K562 (cell line): ENCODE measurements around the gene TNFRSF18. TPM values are rescaled to one million over a fixed set of nuclear protein-coding genes. Genes with fewer than 3 reads are reported as not detected.

ENCODE experiments used
- CHD2 ChIP-seq: IDR thresholded peaks from 2 replicates; pipeline ENCODE4 v1.6.1; 2011; ENCODE audit warnings: low read depth, low read length
- ETV5 ChIP-seq: sonication (generic); formaldehyde crosslinking; IDR thresholded peaks from 2 replicates; pipeline ENCODE4 v1.4.0; 2020; ENCODE audit warnings: low read depth, mild to moderate bottlenecking, missing genetic modification reagents
- HDAC8 ChIP-seq: fragments of 450-650 bp; IDR thresholded peaks from 2 replicates; pipeline ENCODE4 v1.6.1; 2016; ENCODE audit warnings: mild to moderate bottlenecking, missing genetic modification characterization, moderate library complexity, missing compliant biosample characterization
- IRF2 ChIP-seq: sonication (generic); formaldehyde crosslinking; IDR thresholded peaks from 2 replicates; pipeline ENCODE4 v1.8.1; 2022; ENCODE audit warnings: mild to moderate bottlenecking, missing genetic modification reagents
- MAFK ChIP-seq: IDR thresholded peaks from 2 replicates; pipeline ENCODE4 v1.6.1; 2011; ENCODE audit warnings: low read length, improper control_type of control experiment
- MECOM ChIP-seq: fragments of 250-450 bp; sonication (Bioruptor Pico); IDR thresholded peaks from 2 replicates; pipeline ENCODE4 v1.8.0; 2022; ENCODE audit warnings: inconsistent platforms
- POLR2B ChIP-seq: fragments of 450-650 bp; IDR thresholded peaks from 2 replicates; pipeline ENCODE4 v1.6.1; 2018; ENCODE audit warnings: low read depth; ENCODE audit not compliant: partially characterized antibody
- RBFOX2 ChIP-seq: fragments of 200-400 bp; formaldehyde crosslinking; IDR thresholded peaks from 2 replicates; pipeline ENCODE4 v1.6.1; 2017; ENCODE audit warnings: low read depth, mild to moderate bottlenecking, low read length, moderate library complexity
- RBM14 ChIP-seq: fragments of 200-400 bp; formaldehyde crosslinking; IDR thresholded peaks from 2 replicates; pipeline ENCODE4 v1.6.1; 2018; ENCODE audit warnings: low read depth, mild to moderate bottlenecking, low read length, moderate library complexity, borderline replicate concordance; ENCODE audit not compliant: insufficient read depth
- RBM22 ChIP-seq: fragments of 200-400 bp; formaldehyde crosslinking; IDR thresholded peaks from 2 replicates; pipeline ENCODE4 v1.6.1; 2018; ENCODE audit warnings: low read length, low read depth; ENCODE audit not compliant: poor library complexity, severe bottlenecking
- SIX5 ChIP-seq, 2 experiments: IDR thresholded peaks; 2 replicates each; pipeline ENCODE4 v1.6.1; 2011; ENCODE audit warnings: low read length in 2 of 2, borderline replicate concordance in 1 of 2, low read depth in 1 of 2, mild to moderate bottlenecking in 1 of 2, moderate library complexity in 1 of 2; ENCODE audit not compliant: insufficient read depth in 1 of 2
- TARDBP ChIP-seq: fragments of 450-650 bp; IDR thresholded peaks from 2 replicates; pipeline ENCODE4 v1.6.1; 2016
- YY1 ChIP-seq, 3 experiments: IDR thresholded peaks; 2 replicates each; pipeline ENCODE4 v1.6.1; 2011; ENCODE audit warnings: low read length in 2 of 3, mild to moderate bottlenecking in 2 of 3, moderate library complexity in 2 of 3, borderline replicate concordance in 1 of 3, control low read depth in 1 of 3, low read depth in 1 of 3; ENCODE audit not compliant: insufficient read depth in 3 of 3, insufficient replicate concordance in 2 of 3, control insufficient read depth in 1 of 3, insufficient read length in 1 of 3; ENCODE audit errors: extremely low read depth in 1 of 3
- ZFP30 ChIP-seq: fragments of 250-450 bp; sonication (Bioruptor Pico); IDR thresholded peaks from 2 replicates; pipeline ENCODE4 v1.8.0; 2022; ENCODE audit warnings: moderate library complexity, mild to moderate bottlenecking, inconsistent platforms, borderline replicate concordance
- ZNF431 ChIP-seq: sonication (generic); formaldehyde crosslinking; IDR thresholded peaks from 2 replicates; pipeline ENCODE4 v1.8.0; 2022; ENCODE audit warnings: mild to moderate bottlenecking, missing genetic modification reagents
- ZNF444 ChIP-seq: fragments of 250-450 bp; sonication (Bioruptor Pico); IDR thresholded peaks from 2 replicates; pipeline ENCODE4 v1.4.0; 2020; ENCODE audit warnings: mild to moderate bottlenecking, moderate library complexity
- ZNF586 ChIP-seq: fragments of 450-650 bp; formaldehyde crosslinking; conservative IDR thresholded peaks from 2 replicates; pipeline ENCODE4 v1.4.0; 2020; ENCODE audit warnings: mild to moderate bottlenecking, moderate library complexity
- ZNF764 ChIP-seq: fragments of 250-450 bp; sonication (Bioruptor Pico); IDR thresholded peaks from 2 replicates; pipeline ENCODE4 v1.4.0; 2020; ENCODE audit warnings: low read depth, mild to moderate bottlenecking, moderate library complexity
- ZNF77 ChIP-seq: fragments of 250-450 bp; sonication (Bioruptor Pico); IDR thresholded peaks from 2 replicates; pipeline ENCODE4 v1.5.0; 2020
- polyA plus RNA-seq, 8 experiments: library from polyadenylated mRNA; depleted of rRNA in 4 of 8; stranded (reverse) in 5 of 8; unstranded in 3 of 8; fragments of >200 nt; fragmentation: Nextera tagmentation in 2 of 8; fragmentation: Illumina TruSeq in 1 of 8; extraction: Ambion mirVana in 2 of 8; extraction: Trizol in 1 of 8; gene quantifications; 2 replicates each; pipeline versions ENCODE4 v1.2.1 to v1.2.3, GENCODE V29; 2011 to 2014; ENCODE audit warnings: inconsistent platforms in 1 of 8, missing spikeins in 1 of 8
- total RNA-seq, 7 experiments: library from RNA; depleted of rRNA in 6 of 7; stranded (reverse); fragments of >200 nt in 6 of 7; fragmentation: Illumina TruSeq in 2 of 7; extraction: Trizol in 2 of 7; gene quantifications; 2 replicates each; pipeline versions ENCODE4 v1.2.1 to v1.2.3, GENCODE V29; 2011 to 2021; ENCODE audit warnings: low replicate concordance in 1 of 7
- TF ChIP-seq, protein P1 (sequence below): fragments of 450-650 bp; IDR thresholded peaks from 2 replicates; pipeline ENCODE4 v1.6.1; 2017; ENCODE audit warnings: mild to moderate bottlenecking, moderate library complexity
- TF ChIP-seq, protein P2 (sequence below): fragments of 150-350 bp; IDR thresholded peaks from 2 replicates; pipeline ENCODE4 v1.6.1; 2014; ENCODE audit warnings: low read depth, mild to moderate bottlenecking, low read length, borderline replicate concordance
- TF ChIP-seq, protein P3 (sequence below): fragments of 450-650 bp; IDR thresholded peaks from 2 replicates; pipeline ENCODE4 v1.6.1; 2018; ENCODE audit warnings: mild to moderate bottlenecking, low read depth; ENCODE audit not compliant: partially characterized antibody

TNFRSF18 gene
- total and polyA plus RNA-seq, 9 of the 15 experiments (the other 6 are each of a cell fraction or from before 2014, with no cell fraction given): 0.24 to 0.27 TPM; not detected in 7

GRCh38 chr1:1253972-1254666 lies 47.7 kb upstream of the TNFRSF18 start (continued):
- TF ChIP-seq ZFP30: no peak
- TF ChIP-seq SIX5 (IDR thresholded peaks at IDR 0.05; ENCODE audit: borderline replicate concordance in 1 of 2, insufficient read depth in 1 of 2, low read depth in 1 of 2, low read length in 2 of 2): no peak
- TF ChIP-seq CHD2: no peak
- TF ChIP-seq ZNF764 (CRISPR knock-in tag): no peak
- 0 out of 2 replicates have a peak, but pooled peaks have one; percentile 30 for TF ChIP-seq RBFOX2
- no peak for TF ChIP-seq TARDBP
- TF ChIP-seq MECOM: no peak
- TF ChIP-seq HDAC8 (tag): no peak
- TF ChIP-seq POLR2B: no peak
- no peak for TF ChIP-seq ZNF77 (CRISPR knock-in tag)
- TF ChIP-seq ZNF586 (CRISPR knock-in tag): no peak
- no peak for TF ChIP-seq MAFK
- no peak for TF ChIP-seq ETV5 (CRISPR knock-in tag)
- TF ChIP-seq, protein P1, sequence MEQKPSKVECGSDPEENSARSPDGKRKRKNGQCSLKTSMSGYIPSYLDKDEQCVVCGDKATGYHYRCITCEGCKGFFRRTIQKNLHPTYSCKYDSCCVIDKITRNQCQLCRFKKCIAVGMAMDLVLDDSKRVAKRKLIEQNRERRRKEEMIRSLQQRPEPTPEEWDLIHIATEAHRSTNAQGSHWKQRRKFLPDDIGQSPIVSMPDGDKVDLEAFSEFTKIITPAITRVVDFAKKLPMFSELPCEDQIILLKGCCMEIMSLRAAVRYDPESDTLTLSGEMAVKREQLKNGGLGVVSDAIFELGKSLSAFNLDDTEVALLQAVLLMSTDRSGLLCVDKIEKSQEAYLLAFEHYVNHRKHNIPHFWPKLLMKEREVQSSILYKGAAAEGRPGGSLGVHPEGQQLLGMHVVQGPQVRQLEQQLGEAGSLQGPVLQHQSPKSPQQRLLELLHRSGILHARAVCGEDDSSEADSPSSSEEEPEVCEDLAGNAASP: no peak
- TF ChIP-seq ZNF431 (CRISPR knock-in tag): no peak
- TF ChIP-seq, protein P2, sequence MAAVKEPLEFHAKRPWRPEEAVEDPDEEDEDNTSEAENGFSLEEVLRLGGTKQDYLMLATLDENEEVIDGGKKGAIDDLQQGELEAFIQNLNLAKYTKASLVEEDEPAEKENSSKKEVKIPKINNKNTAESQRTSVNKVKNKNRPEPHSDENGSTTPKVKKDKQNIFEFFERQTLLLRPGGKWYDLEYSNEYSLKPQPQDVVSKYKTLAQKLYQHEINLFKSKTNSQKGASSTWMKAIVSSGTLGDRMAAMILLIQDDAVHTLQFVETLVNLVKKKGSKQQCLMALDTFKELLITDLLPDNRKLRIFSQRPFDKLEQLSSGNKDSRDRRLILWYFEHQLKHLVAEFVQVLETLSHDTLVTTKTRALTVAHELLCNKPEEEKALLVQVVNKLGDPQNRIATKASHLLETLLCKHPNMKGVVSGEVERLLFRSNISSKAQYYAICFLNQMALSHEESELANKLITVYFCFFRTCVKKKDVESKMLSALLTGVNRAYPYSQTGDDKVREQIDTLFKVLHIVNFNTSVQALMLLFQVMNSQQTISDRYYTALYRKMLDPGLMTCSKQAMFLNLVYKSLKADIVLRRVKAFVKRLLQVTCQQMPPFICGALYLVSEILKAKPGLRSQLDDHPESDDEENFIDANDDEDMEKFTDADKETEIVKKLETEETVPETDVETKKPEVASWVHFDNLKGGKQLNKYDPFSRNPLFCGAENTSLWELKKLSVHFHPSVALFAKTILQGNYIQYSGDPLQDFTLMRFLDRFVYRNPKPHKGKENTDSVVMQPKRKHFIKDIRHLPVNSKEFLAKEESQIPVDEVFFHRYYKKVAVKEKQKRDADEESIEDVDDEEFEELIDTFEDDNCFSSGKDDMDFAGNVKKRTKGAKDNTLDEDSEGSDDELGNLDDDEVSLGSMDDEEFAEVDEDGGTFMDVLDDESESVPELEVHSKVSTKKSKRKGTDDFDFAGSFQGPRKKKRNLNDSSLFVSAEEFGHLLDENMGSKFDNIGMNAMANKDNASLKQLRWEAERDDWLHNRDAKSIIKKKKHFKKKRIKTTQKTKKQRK: no peak
- no peak for TF ChIP-seq IRF2 (CRISPR knock-in tag)
- TF ChIP-seq, protein P3, sequence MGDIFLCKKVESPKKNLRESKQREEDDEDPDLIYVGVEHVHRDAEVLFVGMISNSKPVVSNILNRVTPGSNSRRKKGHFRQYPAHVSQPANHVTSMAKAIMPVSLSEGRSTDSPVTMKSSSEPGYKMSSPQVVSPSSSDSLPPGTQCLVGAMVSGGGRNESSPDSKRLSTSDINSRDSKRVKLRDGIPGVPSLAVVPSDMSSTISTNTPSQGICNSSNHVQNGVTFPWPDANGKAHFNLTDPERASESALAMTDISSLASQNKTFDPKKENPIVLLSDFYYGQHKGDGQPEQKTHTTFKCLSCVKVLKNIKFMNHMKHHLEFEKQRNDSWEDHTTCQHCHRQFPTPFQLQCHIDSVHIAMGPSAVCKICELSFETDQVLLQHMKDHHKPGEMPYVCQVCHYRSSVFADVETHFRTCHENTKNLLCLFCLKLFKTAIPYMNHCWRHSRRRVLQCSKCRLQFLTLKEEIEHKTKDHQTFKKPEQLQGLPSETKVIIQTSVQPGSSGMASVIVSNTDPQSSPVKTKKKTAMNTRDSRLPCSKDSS: no peak
- TF ChIP-seq YY1 (IDR thresholded peaks at IDR 0.05; ENCODE audit: borderline replicate concordance in 1 of 3, control insufficient read depth in 1 of 3, extremely low read depth in 1 of 3, insufficient read depth in 3 of 3, insufficient read length in 1 of 3, insufficient replicate concordance in 2 of 3, low read depth in 1 of 3, low read length in 2 of 3): no peak
- no peak for TF ChIP-seq RBM14
- no peak for TF ChIP-seq ZNF444 (CRISPR knock-in tag)
- TF ChIP-seq RBM22: peak; percentile 53
